ENCODE data around the gene BMP6.

GRCh38 chr6:7734707-7735383, 8.9 kb downstream of the BMP6 start:
- TF ChIP-seq CTCF (IDR thresholded peaks at IDR 0.05) (no peak), POLR2A (IDR thresholded peaks at IDR 0.05) (no peak)
